Muscle layer of duodenum (tissue), 2 donors: ENCODE data around the gene PTPRA.
"Not testable (repeated sequence)": the region's sequence is repeated elsewhere in the genome, so short reads cannot be mapped to it uniquely, and the experiment has no call there.

ENCODE experiments used
- H3K27ac ChIP-seq: one replicate; pipeline ENCODE4 v1.7.0; 2013; ENCODE audit warnings: mild to moderate bottlenecking, low read length
- H3K27me3 ChIP-seq: one replicate; pipeline ENCODE4 v1.7.0; 2013; ENCODE audit warnings: low read depth, mild to moderate bottlenecking, control low read depth, low read length
- H3K36me3 ChIP-seq, 2 donors: one replicate each; pipeline ENCODE4 v1.7.0; 2013; ENCODE audit warnings: low read length in 2 of 2, control low read depth in 1 of 2, mild to moderate bottlenecking in 1 of 2; ENCODE audit not compliant: insufficient read depth in 2 of 2, control insufficient read depth in 1 of 2
- H3K4me1 ChIP-seq, 2 donors: one replicate each; pipeline ENCODE4 v1.7.0; 2013; ENCODE audit warnings: low read length in 2 of 2, mild to moderate bottlenecking in 2 of 2, control low read depth in 1 of 2, moderate library complexity in 1 of 2; ENCODE audit not compliant: insufficient read depth in 2 of 2, control insufficient read depth in 1 of 2
- H3K4me3 ChIP-seq, 2 donors: one replicate each; pipeline ENCODE4 v1.7.0; 2013; ENCODE audit warnings: low read length in 2 of 2, low read depth in 1 of 2, mild to moderate bottlenecking in 1 of 2
- H3K9me3 ChIP-seq, 2 donors: one replicate each; pipeline ENCODE4 v1.7.0; 2013; ENCODE audit warnings: low read length in 2 of 2, control low read depth in 1 of 2, mild to moderate bottlenecking in 1 of 2; ENCODE audit not compliant: control insufficient read depth in 1 of 2
- donor health status: healthy.

PTPRA gene

DNA sequence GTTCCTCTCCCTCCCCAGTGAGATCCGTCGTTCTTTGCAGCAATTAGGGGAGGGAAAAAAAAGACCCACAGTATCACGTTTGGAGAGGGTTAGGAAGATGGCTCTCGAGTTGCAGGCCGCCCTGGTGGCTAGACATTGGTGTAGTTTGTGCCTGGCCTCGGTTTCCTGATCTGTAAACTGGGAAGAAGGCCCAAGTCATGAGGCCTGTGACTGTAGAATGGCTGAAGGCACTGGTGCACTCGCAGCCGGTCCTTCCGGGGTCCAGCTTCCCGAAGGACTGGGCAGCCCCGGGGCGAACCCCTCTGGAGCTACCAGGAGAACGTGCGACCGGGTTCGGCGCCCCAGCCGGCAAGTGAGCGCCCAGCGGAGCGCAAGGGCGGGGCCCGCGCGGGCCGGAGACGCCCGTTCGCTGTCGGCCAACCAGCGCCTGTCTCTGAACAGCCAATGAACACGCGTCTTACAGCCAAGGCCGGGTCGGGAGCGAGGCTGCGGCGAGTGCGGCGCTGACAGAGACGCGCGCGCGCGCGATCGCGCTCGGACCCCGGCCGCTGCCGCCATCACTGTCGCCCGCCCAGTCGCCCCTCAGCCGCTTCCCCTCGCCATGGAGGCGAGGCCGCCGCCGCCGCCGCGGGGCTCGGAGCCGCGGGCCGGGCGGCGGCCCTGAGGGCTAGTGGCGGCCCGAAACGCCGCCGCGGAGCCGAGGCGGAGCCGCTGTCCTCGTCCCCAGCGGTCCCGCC is at the start of gene PTPRA:
PTPRA (plus strand) TSS at position 472 of the 737 bp plus-strand sequence. CDS start 90,797 bp downstream, outside the sequence.
- no peaks in the 10 kb centered on the region for H3K9me3 ChIP-seq

DNA sequence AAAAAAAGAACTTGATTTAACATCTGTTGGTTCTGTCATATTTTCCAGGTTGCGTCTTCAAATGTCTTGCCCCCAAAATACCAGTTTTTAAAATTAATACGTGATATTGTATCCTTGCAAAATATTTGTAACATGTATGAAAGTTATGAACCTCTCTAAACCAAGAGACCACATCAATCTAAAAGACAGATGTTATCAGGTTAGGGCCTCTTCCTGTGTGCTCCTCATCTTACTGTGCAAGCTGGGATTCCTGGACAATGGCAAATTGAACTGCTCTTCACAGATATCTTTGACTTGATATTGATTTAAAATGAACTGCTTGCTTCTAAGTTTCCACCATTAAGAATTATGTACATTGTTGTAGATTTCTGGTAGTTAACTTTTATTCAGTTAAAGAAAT is 47.5 kb upstream of the PTPRA start:
- H3K36me3 ChIP-seq, result no peaks in the 10 kb centered on the region
- H3K27me3 ChIP-seq, result peaks cover 5% of the 10 kb centered on the region
- peaks cover 0 to 4% of the 10 kb centered on the region in 2 donors for H3K4me1 ChIP-seq
- H3K4me3 ChIP-seq, result no peak overlapping the region
- H3K9me3 ChIP-seq, result no peaks in the 10 kb centered on the region
- no peak overlapping the region for H3K27ac ChIP-seq

More for the DNA sequence above, at the start of gene PTPRA:
- H3K36me3 ChIP-seq, result no peaks in the 10 kb centered on the region
- peak within 1 kb of the TSS; percentile 58 for H3K27ac ChIP-seq
- peaks cover 5 to 35% of the 10 kb centered on the region in 2 donors for H3K4me1 ChIP-seq
- peak within 1 kb of the TSS; percentile 91 to 94 for H3K4me3 ChIP-seq
- H3K27me3 ChIP-seq, result no peaks in the 10 kb centered on the region

DNA sequence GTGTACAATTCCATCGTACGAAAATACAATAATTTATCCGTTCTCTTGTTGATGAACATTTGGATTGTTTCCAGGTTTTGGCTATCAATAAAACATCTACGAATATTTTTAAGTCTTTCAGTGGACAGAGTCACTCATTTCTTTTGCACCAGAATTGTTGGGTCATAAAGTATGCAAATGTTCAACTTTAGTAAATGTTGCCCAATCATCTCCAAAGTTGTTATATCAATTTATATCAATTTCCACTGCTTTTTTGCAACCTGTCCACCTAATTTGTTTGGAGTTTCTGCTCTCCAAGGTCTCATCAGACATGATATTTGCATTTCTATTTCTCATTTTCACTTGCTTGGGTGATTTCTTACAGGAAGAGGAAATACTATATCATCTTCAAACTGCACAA is 46.6 kb upstream of the PTPRA start:
- Histone ChIP-seq H3K9me3 (no peaks in the 10 kb centered on the region), H3K4me1 (no peaks in the 10 kb centered on the region), H3K27ac (no peak overlapping the region), H3K27me3 (peaks cover 5% of the 10 kb centered on the region), H3K4me3 (no peak overlapping the region), H3K36me3 (no peaks in the 10 kb centered on the region)

DNA sequence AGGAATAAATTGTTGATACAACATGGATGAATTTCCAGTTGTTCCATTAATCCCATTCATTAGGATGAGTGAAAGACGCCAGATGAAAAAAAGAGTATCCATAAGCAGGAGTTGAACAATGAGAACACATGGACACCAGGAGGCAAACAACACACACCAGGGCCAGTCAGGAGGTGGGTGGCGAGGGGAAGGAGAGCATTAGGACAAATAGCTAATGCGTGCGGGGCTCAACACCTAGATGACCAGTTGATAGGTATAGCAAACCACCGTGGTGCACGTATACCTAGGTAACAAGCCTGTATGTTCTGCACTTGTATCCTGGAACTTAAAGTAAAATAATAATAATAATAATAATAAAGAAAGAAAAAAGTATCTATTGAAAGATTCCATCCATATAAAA is 43.9 kb upstream of the PTPRA start:
- peaks cover 5% of the 10 kb centered on the region for H3K27me3 ChIP-seq
- no peaks in the 10 kb centered on the region for H3K36me3 ChIP-seq
- no peaks in the 10 kb centered on the region for H3K4me1 ChIP-seq
- no peaks in the 10 kb centered on the region for H3K9me3 ChIP-seq
- H3K4me3 ChIP-seq, result no peak overlapping the region
- no peak overlapping the region for H3K27ac ChIP-seq

- H3K9me3 ChIP-seq, result not testable (repeated sequence)
Measured at GRCh38 chr20:2831206-2831605, 42.1 kb upstream of the PTPRA start.

DNA sequence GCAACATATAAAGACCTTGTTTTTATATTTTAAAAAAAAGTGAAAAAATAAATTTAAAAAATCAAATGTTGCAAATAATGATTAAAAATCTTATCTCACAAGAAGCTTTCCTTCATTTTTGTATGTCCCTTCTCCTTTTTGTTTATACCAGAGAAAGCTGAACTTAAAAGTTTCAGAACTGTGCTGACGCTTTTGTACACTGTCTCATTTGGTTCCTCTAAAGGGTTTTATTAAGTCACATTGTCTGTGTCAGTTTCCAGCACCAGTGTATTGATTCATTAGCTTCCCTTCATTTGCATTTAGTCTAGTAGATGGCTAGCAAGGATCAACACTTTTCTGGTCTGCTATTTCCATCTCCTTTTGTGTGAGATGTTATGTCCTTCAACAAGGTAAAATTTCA is 39.5 kb upstream of the PTPRA start:
- H3K9me3 ChIP-seq, result no peaks in the 10 kb centered on the region
- no peaks in the 10 kb centered on the region for H3K4me1 ChIP-seq
- peaks cover 5% of the 10 kb centered on the region for H3K27me3 ChIP-seq
- peaks cover 5 to 7% of the 10 kb centered on the region in 2 donors for H3K36me3 ChIP-seq
- no peak overlapping the region for H3K4me3 ChIP-seq
- no peak overlapping the region for H3K27ac ChIP-seq

More at GRCh38 chr20:2831206-2831605, 42.1 kb upstream of the PTPRA start:
- not testable (repeated sequence) for H3K27me3 ChIP-seq, H3K27ac ChIP-seq, H3K36me3 ChIP-seq, H3K4me3 ChIP-seq, H3K4me1 ChIP-seq

DNA sequence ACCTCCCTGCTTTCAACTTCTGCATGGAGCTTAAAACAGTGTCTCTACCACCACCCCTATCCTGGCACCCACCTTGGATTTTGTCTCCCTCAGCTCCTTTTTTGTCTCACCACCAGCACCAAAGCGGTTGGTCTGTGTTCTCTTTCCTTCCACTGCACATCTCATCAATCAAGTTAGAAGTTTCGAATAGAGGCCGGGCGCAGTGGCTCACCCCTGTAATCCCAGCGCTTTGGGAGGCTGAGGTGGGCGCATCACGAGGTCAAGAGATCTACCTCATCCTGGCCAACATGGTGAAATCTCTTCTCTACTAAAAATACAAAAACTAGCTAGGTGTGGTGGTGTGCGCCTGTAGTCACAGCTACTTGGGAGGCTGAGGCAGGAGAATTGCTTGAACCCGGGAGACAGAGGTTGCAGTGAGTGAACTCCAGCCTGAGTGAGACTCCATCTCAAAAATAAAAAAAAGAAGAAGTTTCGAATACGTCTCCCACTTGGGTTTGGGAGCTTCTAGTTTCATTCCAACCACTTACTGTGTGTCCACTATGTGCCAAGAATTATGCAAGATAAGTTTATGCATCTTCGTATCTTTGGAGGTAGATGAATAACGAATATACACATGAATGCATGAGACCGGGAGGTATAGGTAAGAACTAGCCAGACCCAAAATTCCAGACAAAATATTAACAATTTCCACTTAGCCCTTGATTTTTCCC is 38.7 kb upstream of the PTPRA start:
- peaks cover 0 to under 1% of the 10 kb centered on the region in 2 donors for H3K4me1 ChIP-seq
- H3K4me3 ChIP-seq, result no peak overlapping the region
- no peaks in the 10 kb centered on the region for H3K27me3 ChIP-seq
- no peak overlapping the region for H3K27ac ChIP-seq
- H3K36me3 ChIP-seq, result peaks cover 5 to 7% of the 10 kb centered on the region in 2 donors
- no peaks in the 10 kb centered on the region for H3K9me3 ChIP-seq

GRCh38 chr20:2835331-2835796 is 37.9 kb upstream of the PTPRA start:
- H3K36me3 ChIP-seq, result peaks cover 5 to 7% of the 10 kb centered on the region in 2 donors
- no peaks in the 10 kb centered on the region for H3K27me3 ChIP-seq
- H3K27ac ChIP-seq, result no peak overlapping the region
- H3K4me1 ChIP-seq, result peaks cover 0 to 6% of the 10 kb centered on the region in 2 donors
- no peaks in the 10 kb centered on the region for H3K9me3 ChIP-seq
- H3K4me3 ChIP-seq, result no peak overlapping the region

- Histone ChIP-seq H3K9me3 (no peaks in the 10 kb centered on the region), H3K4me3 (no peak overlapping the region), H3K36me3 (peaks cover 5 to 7% of the 10 kb centered on the region in 2 donors), H3K4me1 (peaks cover 0 to 6% of the 10 kb centered on the region in 2 donors), H3K27me3 (no peaks in the 10 kb centered on the region), H3K27ac (no peak overlapping the region)
Measured at GRCh38 chr20:2836035-2836434, 37.2 kb upstream of the PTPRA start.

GRCh38 chr20:2837221-2837960 is 35.9 kb upstream of the PTPRA start:
- no peaks in the 10 kb centered on the region for H3K9me3 ChIP-seq
- H3K27ac ChIP-seq, result no peak overlapping the region
- no peaks in the 10 kb centered on the region for H3K27me3 ChIP-seq
- no peak overlapping the region for H3K4me3 ChIP-seq
- H3K36me3 ChIP-seq, result peaks cover 5 to 7% of the 10 kb centered on the region in 2 donors
- H3K4me1 ChIP-seq, result peaks cover 4 to 13% of the 10 kb centered on the region in 2 donors

DNA sequence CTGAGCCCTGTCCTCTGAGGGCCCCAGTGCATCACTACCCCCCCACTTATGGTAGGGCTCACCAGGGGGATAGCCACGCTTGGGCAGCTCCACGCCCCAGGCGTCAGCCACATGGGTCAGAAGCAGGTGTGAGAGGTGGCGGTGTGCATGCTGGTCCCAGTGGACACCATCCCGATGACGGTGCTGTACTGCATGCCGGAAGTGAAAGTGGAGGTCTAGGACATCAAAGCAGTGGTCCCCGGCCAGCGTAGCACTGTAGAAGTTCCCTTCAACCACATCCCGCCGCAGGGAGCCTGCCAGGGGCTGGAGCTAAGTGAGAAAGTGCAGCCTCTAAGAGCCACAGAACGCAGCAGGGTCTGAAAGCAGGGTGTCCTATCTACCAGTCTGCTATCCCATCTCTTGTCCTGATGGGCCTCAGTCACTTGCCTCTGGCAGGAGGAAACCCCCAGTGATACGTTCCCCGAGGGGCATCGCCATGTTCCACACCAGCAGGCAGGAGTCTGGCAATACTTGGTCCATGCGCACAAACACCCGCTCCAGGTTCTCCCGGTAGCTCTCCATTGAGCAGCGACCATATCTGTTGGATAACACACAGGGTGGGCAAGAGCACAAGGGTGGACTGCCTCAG is 35.0 kb upstream of the PTPRA start:
- Histone ChIP-seq H3K36me3 (peaks cover 5 to 7% of the 10 kb centered on the region in 2 donors), H3K4me3 (no peak overlapping the region), H3K27me3 (no peaks in the 10 kb centered on the region), H3K9me3 (no peaks in the 10 kb centered on the region), H3K27ac (no peak overlapping the region), H3K4me1 (peaks cover 4 to 13% of the 10 kb centered on the region in 2 donors)
